Measurements from ENCODE around the gene MACROD2.

The MACROD2 gene

GRCh38 chr20:15248618-15249395 is 1253.5 kb downstream of the MACROD2 start:
- H2AFZ ChIP-seq (ENCODE audit: low read depth, low read length, severe bottlenecking) = no peak overlapping the region

DNA sequence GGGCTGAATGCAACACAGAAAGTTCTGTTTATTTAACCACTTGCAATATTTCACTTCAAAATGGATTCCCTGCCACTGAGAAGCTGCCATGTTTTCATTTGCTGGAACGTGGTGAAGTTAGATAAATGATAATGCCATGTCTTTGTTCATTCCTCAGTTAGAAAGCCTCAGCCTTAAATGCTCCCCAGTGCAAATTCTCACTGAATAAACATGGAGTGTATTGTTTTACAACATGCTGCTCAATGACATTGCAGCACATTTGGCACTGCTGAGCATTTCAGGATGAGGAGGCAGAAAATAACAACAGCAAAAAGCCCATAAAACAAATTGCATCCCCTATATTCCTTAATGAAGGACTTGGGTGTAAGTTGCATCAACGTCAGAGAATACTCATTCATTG is 1255.9 kb downstream of the MACROD2 start:
- Histone ChIP-seq H3K27me3 (ENCODE audit: low read length) (no peaks in the 10 kb centered on the region), H3K36me3 (ENCODE audit: low read length) (no peaks in the 10 kb centered on the region), H3K9me2 (replicated peaks; ENCODE audit: insufficient read depth, low read length) (no peaks in the 10 kb centered on the region), H4K20me1 (ENCODE audit: low read depth, low read length) (no peaks in the 10 kb centered on the region), H3K27ac (ENCODE audit: low read depth, low read length) (no peak overlapping the region), H3F3A (ENCODE audit: insufficient read depth) (no peaks in the 10 kb centered on the region), H3K9ac (ENCODE audit: low read length) (no peak overlapping the region), H3K4me3 (ENCODE audit: insufficient read depth, low read length, poor library complexity, severe bottlenecking) (no peak overlapping the region), H2AFZ (ENCODE audit: low read depth, low read length, severe bottlenecking) (no peak overlapping the region), H3K9me3 (ENCODE audit: insufficient read depth, low read length) (no peaks in the 10 kb centered on the region), H3K79me2 (ENCODE audit: insufficient read depth, low read length) (no peaks in the 10 kb centered on the region), H3K4me2 (ENCODE audit: low read depth, low read length, poor library complexity, severe bottlenecking) (no peak overlapping the region)
- no peak for TF ChIP-seq CTCF (IDR thresholded peaks at IDR 0.05; ENCODE audit: insufficient read depth, low read length, poor library complexity, severe bottlenecking)

More at GRCh38 chr20:15248618-15249395, 1253.5 kb downstream of the MACROD2 start:
- Histone ChIP-seq H3F3A (ENCODE audit: insufficient read depth) (no peaks in the 10 kb centered on the region), H3K9me3 (ENCODE audit: insufficient read depth, low read length) (no peaks in the 10 kb centered on the region), H3K27me3 (ENCODE audit: low read length) (no peaks in the 10 kb centered on the region), H3K9ac (ENCODE audit: low read length) (no peak overlapping the region), H3K79me2 (ENCODE audit: insufficient read depth, low read length) (no peaks in the 10 kb centered on the region), H3K27ac (ENCODE audit: low read depth, low read length) (no peak overlapping the region), H3K9me2 (replicated peaks; ENCODE audit: insufficient read depth, low read length) (no peaks in the 10 kb centered on the region), H3K36me3 (ENCODE audit: low read length) (no peaks in the 10 kb centered on the region), H3K4me2 (ENCODE audit: low read depth, low read length, poor library complexity, severe bottlenecking) (no peak overlapping the region), H3K4me3 (ENCODE audit: insufficient read depth, low read length, poor library complexity, severe bottlenecking) (no peak overlapping the region), H4K20me1 (ENCODE audit: low read depth, low read length) (no peaks in the 10 kb centered on the region)
- no peak for TF ChIP-seq EZH2phosphoT487 (conservative IDR thresholded peaks at IDR 0.05; ENCODE audit: low read length)
- no peak for TF ChIP-seq CTCF (IDR thresholded peaks at IDR 0.05; ENCODE audit: insufficient read depth, low read length, poor library complexity, severe bottlenecking)

GRCh38 chr20:15252304-15252703 is 1257.0 kb downstream of the MACROD2 start:
- Histone ChIP-seq H3K9ac (ENCODE audit: low read length) (no peak overlapping the region), H3K9me3 (ENCODE audit: insufficient read depth, low read length) (no peaks in the 10 kb centered on the region), H3K4me3 (ENCODE audit: insufficient read depth, low read length, poor library complexity, severe bottlenecking) (no peak overlapping the region), H3K4me2 (ENCODE audit: low read depth, low read length, poor library complexity, severe bottlenecking) (no peak overlapping the region), H3K9me2 (replicated peaks; ENCODE audit: insufficient read depth, low read length) (no peaks in the 10 kb centered on the region), H3K36me3 (ENCODE audit: low read length) (no peaks in the 10 kb centered on the region), H3K27me3 (ENCODE audit: low read length) (no peaks in the 10 kb centered on the region), H3F3A (ENCODE audit: insufficient read depth) (no peaks in the 10 kb centered on the region), H4K20me1 (ENCODE audit: low read depth, low read length) (no peaks in the 10 kb centered on the region), H3K79me2 (ENCODE audit: insufficient read depth, low read length) (no peaks in the 10 kb centered on the region), H2AFZ (ENCODE audit: low read depth, low read length, severe bottlenecking) (no peak overlapping the region), H3K27ac (ENCODE audit: low read depth, low read length) (no peak overlapping the region)
- no peak for TF ChIP-seq CTCF (IDR thresholded peaks at IDR 0.05; ENCODE audit: insufficient read depth, low read length, poor library complexity, severe bottlenecking)
- TF ChIP-seq EZH2phosphoT487 (conservative IDR thresholded peaks at IDR 0.05; ENCODE audit: low read length) = no peak
